Fibroblast of villous mesenchyme (primary cell): ENCODE results near the gene LPGAT1. TPM values are rescaled to one million over a fixed set of nuclear protein-coding genes. Genes with fewer than 3 reads are reported as not detected.

Experiments
- DNase-seq: peaks from one replicate; pipeline ENCODE4 v3.0.0-alpha.2; 2010; ENCODE audit warnings: low read depth
- H3K4me3 ChIP-seq: 2 replicates; pipeline ENCODE4 v1.5.1; 2011; ENCODE audit warnings: low read depth, mild to moderate bottlenecking, low read length
- CTCF ChIP-seq: IDR thresholded peaks from 2 replicates; pipeline ENCODE4 v1.5.1; 2012; ENCODE audit warnings: low read depth, mild to moderate bottlenecking, low read length; ENCODE audit not compliant: insufficient read depth
- total RNA-seq: library from RNA; depleted of rRNA; stranded (reverse); fragments of >200 nt; gene quantifications from 2 replicates; pipeline ENCODE4 v1.2.3, GENCODE V29; 2012

The LPGAT1 gene
- total RNA-seq, 1 donor = 73.4 TPM

- DNase-seq = peak; percentile 4
- no peak for TF ChIP-seq CTCF
- H3K4me3 ChIP-seq = no peak overlapping the region
These were observed 77.5 kb downstream of the LPGAT1 start for GRCh38 chr1:211752951-211753486.

GRCh38 chr1:211752317-211752716, 78.2 kb downstream of the LPGAT1 start:
- no peak for DNase-seq
- no peak for TF ChIP-seq CTCF
- H3K4me3 ChIP-seq = no peak overlapping the region

DNA sequence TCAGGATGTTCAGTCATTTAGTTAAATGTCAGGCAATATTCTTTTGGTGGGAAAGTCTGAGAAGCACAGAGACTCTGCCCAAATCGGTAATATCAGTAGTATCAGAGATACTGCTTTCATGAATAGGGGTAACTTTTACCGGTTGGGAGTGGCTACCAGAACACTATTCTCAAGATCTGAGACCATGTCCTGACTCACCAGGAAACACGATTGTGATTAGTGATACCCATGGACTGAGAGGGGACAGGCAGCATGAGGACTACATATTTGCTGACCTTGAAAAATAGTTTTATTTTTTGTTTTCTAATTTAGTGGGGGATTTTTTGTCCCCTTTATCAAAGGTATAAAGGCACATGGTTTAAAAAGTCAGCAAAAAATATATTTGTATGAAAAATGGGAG, 79.1 kb downstream of the LPGAT1 start:
- no peak overlapping the region for H3K4me3 ChIP-seq
- DNase-seq = no peak
- TF ChIP-seq CTCF = no peak

DNA sequence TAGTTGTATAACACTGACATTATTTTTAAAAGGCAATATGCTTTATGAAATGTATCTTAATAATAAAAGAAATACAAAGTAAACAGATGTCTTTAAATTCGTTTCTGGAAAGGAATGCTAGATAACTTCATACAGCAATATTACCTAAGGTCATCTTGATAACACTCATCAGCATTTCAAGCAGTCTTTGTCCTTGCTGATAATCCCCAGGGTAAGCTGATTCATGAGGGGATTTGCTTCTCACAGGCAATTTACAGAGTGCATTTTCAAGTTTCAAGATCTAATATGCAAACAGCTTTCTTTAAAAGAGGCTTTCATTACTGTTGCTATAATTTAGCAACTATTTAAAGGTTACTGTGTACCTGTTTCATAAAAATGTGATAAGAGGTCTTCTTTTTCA, 80.0 kb downstream of the LPGAT1 start:
- no peak overlapping the region for H3K4me3 ChIP-seq
- no peak for TF ChIP-seq CTCF
- DNase-seq = peak; percentile 6

- H3K4me3 ChIP-seq = no peak overlapping the region
- no peak for TF ChIP-seq CTCF
- no peak for DNase-seq
These were observed 81.3 kb downstream of the LPGAT1 start for GRCh38 chr1:211749251-211749650.

DNA sequence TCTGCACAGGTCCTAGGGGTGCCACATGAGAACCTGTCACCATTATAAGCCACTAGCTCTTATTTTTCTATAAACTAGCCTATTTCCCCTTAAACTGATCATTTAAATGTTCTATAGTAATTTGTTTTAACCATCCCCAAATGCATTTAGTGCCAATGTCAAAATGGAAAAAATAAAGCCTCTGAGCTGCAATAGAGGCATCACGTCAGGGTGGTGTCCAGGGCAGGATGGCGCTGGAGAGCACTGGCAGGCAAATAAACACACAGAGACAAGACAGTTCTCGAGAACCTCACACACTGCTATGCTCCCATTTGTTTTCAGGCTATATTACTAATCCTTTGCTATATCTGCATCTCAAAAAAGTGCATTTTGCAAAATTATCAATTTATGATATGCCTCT, 81.8 kb downstream of the LPGAT1 start:
- H3K4me3 ChIP-seq = no peak overlapping the region
- no peak for DNase-seq
- no peak for TF ChIP-seq CTCF

DNA sequence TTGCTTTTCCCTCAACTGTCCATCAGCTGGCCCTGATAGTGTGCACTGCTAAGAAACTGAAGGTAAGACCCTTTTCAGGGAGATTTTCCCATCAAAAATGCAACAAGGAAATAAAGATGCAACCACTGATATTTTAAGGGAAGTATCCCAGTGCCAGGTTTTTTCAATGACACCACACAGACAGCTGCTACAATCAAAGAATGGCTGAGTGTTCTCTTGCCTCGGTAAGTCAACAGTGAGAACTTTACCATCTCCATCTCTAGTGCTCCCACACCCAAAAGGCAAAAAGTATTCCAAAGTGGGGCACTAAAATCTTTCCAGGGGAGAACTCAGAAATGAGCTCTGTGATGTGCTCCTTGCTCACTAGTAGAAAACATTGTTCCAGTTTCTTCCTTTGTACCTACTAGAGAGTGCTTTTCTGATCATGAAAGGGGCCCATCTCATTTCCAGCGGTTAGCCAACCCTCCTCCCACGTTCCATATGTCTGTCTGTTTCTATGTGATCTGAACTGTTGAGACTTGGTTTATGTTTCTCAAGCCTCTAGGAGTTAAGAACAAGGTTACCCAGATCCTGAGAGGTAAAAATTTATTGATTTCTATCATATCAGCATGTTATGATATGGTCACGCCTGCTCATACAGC, 87.6 kb downstream of the LPGAT1 start:
- no peak overlapping the region for H3K4me3 ChIP-seq
- no peak for DNase-seq
- TF ChIP-seq CTCF = no peak
